GM18498 (cell line): Measurements from ENCODE around the gene STARD3NL.
"Not testable (repeated sequence)": the region's sequence is repeated elsewhere in the genome, so short reads cannot be mapped to it uniquely, and the experiment has no call there.

ENCODE experiments used
- ATAC-seq: cut with Tn5 transposase; IDR thresholded peaks from one replicate; pipeline ENCODE4 v1.9.1; 2021; ENCODE audit warnings: mild to moderate bottlenecking, moderate library complexity; ENCODE audit not compliant: unreplicated experiment

STARD3NL gene

DNA sequence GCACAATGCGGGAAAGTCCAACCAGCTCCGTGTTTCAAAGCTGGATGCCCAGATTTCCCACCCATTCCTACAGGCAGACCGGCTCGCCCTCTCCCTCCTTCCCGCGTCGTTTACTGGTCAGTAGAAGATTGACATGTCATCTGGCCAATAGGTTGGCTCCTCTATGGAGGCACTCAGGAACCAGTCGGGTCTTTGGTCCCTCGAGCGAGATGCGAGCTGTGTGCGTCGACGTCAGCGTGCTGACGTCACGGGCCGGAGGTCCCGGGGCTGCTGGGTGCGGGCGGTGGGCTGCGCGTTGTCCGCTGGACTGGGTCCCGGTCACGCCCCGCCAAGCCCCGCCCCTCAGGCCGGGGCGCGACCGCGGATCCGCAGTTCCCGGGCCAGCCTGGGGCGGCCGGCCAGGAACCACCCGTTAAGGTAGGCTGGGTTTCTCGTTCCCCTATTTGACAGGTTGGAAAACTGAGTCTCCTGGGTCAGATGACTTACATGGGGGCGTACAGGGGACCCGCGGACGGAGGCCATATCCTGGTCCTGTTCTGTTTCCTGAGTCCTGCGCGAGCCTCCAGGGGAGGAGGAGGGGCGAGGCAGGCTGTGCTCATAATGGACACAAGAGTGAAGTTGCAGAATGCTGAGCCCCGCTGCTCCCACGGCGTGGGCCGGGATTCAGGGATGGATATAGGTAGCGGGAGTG is at the start of gene STARD3NL:
TSS of gene STARD3NL (plus strand) at position 242 of the 691 bp plus-strand sequence. CDS start 29,260 bp downstream, outside the sequence.
- ATAC-seq: peak; percentile 98

DNA sequence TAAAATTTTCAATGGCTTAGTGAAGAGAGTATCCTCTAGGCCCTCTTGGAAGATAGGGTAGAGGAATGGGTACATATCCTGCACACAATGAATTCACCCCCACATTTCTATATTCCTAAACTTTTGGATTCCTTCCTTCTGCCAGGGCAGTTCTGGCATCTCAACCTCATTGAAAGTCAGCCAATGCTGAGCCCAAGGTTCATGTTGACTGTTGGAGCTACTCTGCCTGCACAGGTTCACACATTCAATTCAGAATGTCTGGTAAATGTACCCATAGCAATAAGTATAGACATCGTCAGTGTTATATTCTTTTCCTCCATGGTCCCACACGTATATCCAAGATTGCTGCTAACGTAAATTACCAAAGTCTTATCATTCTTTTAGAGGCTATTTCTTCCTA is 48.9 kb upstream of the STARD3NL start:
- no peak for ATAC-seq

GRCh38 chr7:38129579-38129978 is 48.5 kb upstream of the STARD3NL start:
- no peak for ATAC-seq

GRCh38 chr7:38138171-38138570 is 39.9 kb upstream of the STARD3NL start:
- ATAC-seq: no peak

GRCh38 chr7:38141187-38141586 is 36.9 kb upstream of the STARD3NL start:
- ATAC-seq: no peak

- peak; percentile 93 for ATAC-seq
Measured at GRCh38 chr7:38142736-38143135, 35.3 kb upstream of the STARD3NL start.

DNA sequence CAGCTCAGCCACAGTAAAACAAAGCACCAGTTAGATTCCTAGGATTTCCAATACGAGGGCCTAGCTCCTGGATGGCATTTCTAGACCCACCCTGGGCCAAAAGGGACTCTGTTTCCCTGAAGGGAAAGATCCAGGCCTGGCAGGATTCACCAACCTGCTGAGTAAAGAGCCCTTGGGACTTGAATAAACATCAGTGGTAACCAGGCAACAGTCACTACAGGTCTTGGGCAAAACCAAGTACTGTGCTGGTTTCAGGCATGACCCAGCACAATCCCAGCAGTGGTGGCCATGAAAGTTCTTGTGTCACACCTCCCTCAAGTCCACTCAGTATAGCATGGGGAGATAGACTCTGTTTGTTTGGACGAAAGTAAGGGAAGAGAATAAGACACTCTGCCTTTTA is 31.0 kb upstream of the STARD3NL start:
- ATAC-seq: peak; percentile 42

- no peak for ATAC-seq
Measured at GRCh38 chr7:38151556-38151955, 26.5 kb upstream of the STARD3NL start.

GRCh38 chr7:38153515-38153914 is 24.5 kb upstream of the STARD3NL start:
- ATAC-seq: no peak

DNA sequence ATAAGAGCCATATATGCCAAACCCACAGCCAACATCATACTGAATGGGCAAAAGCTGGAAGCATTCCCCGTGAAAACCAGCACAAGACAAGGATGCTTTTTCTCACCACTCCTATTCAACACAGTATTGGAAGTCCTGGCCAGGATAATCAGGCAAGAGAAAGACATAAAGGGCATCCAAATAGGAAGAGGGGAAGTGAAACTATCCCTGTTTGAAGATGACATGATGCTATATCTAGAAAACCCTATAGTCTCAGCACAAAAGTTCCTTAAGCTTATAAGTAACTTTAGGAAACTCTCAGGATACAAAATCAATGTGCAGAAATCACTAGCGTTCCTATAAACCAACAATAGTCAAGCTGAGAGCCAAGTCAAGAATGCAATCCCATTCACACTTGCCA is 23.8 kb upstream of the STARD3NL start:
- ATAC-seq: no peak

DNA sequence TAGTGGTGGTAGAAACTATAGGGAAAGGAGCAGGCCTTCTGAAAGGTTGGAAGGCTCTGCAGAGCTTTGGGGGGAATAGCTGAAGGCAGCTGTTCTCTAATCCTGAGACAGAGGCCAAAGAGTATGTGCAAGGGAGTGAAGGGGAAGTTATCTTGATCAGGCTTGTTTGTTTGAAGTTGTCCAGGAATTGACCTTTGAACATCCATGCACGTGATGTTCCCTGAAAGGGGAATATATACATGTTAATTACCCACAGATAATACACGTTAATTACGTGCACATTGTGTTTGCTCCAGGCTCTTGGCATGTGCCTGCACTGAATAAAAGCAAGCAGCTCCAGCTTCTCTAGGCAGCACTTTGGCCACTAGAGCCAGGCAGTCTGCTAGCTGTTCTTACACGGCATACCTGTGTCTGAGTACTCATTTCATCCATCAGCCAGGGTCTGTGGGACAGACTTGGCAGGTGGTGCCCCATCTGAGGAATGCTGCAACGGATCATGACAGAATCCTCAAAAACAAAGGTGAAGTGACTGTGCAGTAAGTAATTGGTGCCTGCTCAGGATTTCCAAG is 18.0 kb upstream of the STARD3NL start:
- ATAC-seq: no peak

- ATAC-seq: no peak
Measured at GRCh38 chr7:38162036-38162435, 16.0 kb upstream of the STARD3NL start.

DNA sequence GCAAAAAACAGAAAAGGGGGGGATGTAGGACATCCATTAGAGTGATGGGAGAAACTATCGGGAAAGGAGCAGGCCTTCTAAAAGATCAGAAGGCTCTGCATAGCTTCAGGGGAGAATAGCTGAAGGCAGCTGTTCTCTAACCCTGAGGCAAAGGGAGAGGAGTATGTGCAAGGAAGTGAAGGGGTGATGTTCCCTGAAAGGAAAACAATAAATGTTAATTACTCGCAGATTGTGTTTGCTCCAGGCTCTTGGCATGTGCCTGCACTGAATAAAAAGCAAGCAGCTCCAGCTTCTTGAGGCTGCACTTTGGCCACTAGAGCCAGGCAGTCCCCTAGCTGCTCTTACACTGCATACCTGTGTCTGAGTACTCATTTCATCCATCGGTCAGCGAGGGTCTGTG is 14.4 kb upstream of the STARD3NL start:
- no peak for ATAC-seq

DNA sequence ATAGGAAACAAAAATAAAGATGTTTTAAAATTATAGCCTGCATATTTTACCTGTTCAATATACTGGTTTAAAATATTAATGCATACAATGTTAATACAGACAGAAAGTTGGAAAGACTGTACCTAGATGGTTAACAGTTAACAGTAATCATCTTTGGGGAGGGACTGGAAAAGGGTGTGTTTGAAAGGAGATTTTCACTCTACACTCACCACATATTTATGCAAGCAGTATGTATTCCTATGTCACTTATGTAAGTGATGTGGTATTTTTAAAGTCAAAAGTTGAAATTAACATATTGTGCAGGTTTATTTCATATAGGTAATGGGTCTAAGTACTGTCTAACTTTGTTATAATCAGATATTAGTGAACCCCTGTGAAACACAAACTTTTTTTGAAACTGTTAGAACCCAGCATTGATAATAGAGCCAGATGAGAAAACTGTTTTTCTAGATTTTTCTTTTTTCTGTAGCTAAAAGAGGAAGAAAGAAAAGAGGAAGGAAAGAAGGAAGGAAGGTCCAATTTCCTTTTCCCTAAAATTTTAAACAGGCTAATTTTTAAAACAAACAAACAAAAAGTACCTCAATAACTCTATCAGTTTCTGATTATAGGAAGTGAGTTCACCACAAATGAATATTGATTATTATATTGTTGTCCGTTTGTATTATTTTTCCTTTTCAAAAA is 9.0 kb upstream of the STARD3NL start:
- no peak for ATAC-seq

- ATAC-seq: peak; percentile 78
Measured at GRCh38 chr7:38169847-38170246, 8.2 kb upstream of the STARD3NL start.

GRCh38 chr7:38171623-38172391 is 6.2 kb upstream of the STARD3NL start:
- ATAC-seq: peak; percentile 58

- not testable (repeated sequence) for ATAC-seq
Measured at GRCh38 chr7:38175547-38175946, 2.5 kb upstream of the STARD3NL start.

GRCh38 chr7:38177621-38178003 is 433 bp upstream of the STARD3NL start:
- ATAC-seq: no peak

- peak; percentile 42 for ATAC-seq
Measured at GRCh38 chr7:38178695-38179344, 775 bp downstream of the STARD3NL start.

- ATAC-seq: no peak
Measured at GRCh38 chr7:38179776-38180226, 1.8 kb downstream of the STARD3NL start.

- no peak for ATAC-seq
Measured at GRCh38 chr7:38181111-38181510, 3.1 kb downstream of the STARD3NL start.
